HCT116 (cell line): ENCODE results near the gene RAB3GAP1. TPM values are rescaled to one million over a fixed set of nuclear protein-coding genes. Genes with fewer than 3 reads are reported as not detected.

Source experiments
- ATAC-seq: fragments of 200-7000 bp; cut with Tn5 transposase; 2 replicates; pipeline ENCODE4 v1.9.1; 2020; ENCODE audit warnings: mild to moderate bottlenecking, moderate library complexity
- BruUV-seq: library from RNA; stranded (reverse); fragments of 400-500 nt; replicated peaks from 2 replicates; lab custom pipeline; 2021; lab: Mats Ljungman, UMichigan
- CTCF ChIA-PET: fragments of 300-600 bp; sonication (Branson Sonifier 250); formaldehyde crosslinking; loops from one replicate; lab custom pipeline; 2021; ENCODE audit warnings: antibody characterized with exemption; lab: Charles Lee
- POLR2A ChIA-PET: fragments of 300-600, 350-600 bp; sonication (Branson Sonifier 250); formaldehyde crosslinking; loops from one replicate; lab custom pipeline; 2021; ENCODE audit warnings: antibody characterized with exemption; lab: Charles Lee
- RAD21 ChIA-PET, 2 experiments: fragments of 300-600 bp; sonication (Branson Sonifier 250); formaldehyde crosslinking; loops; one replicate each; lab custom pipeline; 2023; ENCODE audit warnings: low total read pairs in 2 of 2; ENCODE audit not compliant: uncharacterized antibody in 2 of 2, unreplicated experiment in 2 of 2, low non-redundant PET in 1 of 2; lab: Charles Lee
- DNase-seq: peaks from one replicate; pipeline ENCODE4 v3.0.0-alpha.2; 2010; ENCODE audit warnings: low read depth, low spot score
- H2AFZ ChIP-seq: fragments of 200-600 bp; shearing (Covaris generic), sonication (generic); 2 replicates; pipeline ENCODE4 v1.6.1; 2017; ENCODE audit warnings: low read depth, mixed run types, mixed read lengths, antibody characterized with exemption, low read length; ENCODE audit not compliant: poor library complexity, severe bottlenecking
- H3K27ac ChIP-seq: 2 replicates; pipeline ENCODE4 v1.5.1; 2012; ENCODE audit warnings: low read depth, low read length
- H3K27me3 ChIP-seq: fragments of 200-600 bp; sonication (generic); 2 replicates; pipeline ENCODE4 v1.6.1; 2016; ENCODE audit warnings: mixed run types, low read length, mixed read lengths; ENCODE audit not compliant: insufficient read depth
- H3K36me3 ChIP-seq, 2 experiments: fragments of 200-500 bp in 1 of 2; fragments of 200-600 bp in 1 of 2; sonication (Bioruptor generic) in 1 of 2; sonication (generic) in 1 of 2; 2 replicates each; pipeline versions ENCODE4 v1.5.1 to v1.6.1; 2014 to 2016; ENCODE audit warnings: low read length in 2 of 2, inconsistent platforms in 1 of 2, mixed read lengths in 1 of 2, mixed run types in 1 of 2; ENCODE audit not compliant: insufficient read depth in 2 of 2, control insufficient read depth in 1 of 2
- H3K4me1 ChIP-seq, 2 experiments: fragments of 200-600 bp in 1 of 2; sonication (generic) in 1 of 2; 2 replicates each; pipeline versions ENCODE4 v1.5.1 to v1.6.1; 2012 to 2017; ENCODE audit warnings: low read length in 2 of 2, inconsistent platforms in 1 of 2, mild to moderate bottlenecking in 1 of 2, mixed read lengths in 1 of 2, mixed run types in 1 of 2, moderate library complexity in 1 of 2; ENCODE audit not compliant: insufficient read depth in 2 of 2, control insufficient read depth in 1 of 2
- H3K4me2 ChIP-seq: fragments of 200-600 bp; sonication (generic); 2 replicates; pipeline ENCODE4 v1.6.1; 2017; ENCODE audit warnings: mixed run types, low read length, mixed read lengths
- H3K4me3 ChIP-seq, 2 experiments: fragments of 200-600 bp in 1 of 2; sonication (generic) in 1 of 2; replicated peaks in 1 of 2; 2 replicates each; pipeline ENCODE4 v1.5.1; 2011 to 2016; ENCODE audit warnings: low read length in 2 of 2, control low read depth in 1 of 2, low read depth in 1 of 2, mild to moderate bottlenecking in 1 of 2, mixed read lengths in 1 of 2, mixed run types in 1 of 2
- H3K79me2 ChIP-seq: fragments of 200-600 bp; sonication (generic); 2 replicates; pipeline ENCODE4 v1.6.1; 2017; ENCODE audit warnings: mild to moderate bottlenecking, mixed run types, low read length, moderate library complexity, mixed read lengths; ENCODE audit not compliant: insufficient read depth
- H3K9ac ChIP-seq: fragments of 200-600 bp; sonication (generic); 2 replicates; pipeline ENCODE4 v1.6.1; 2016; ENCODE audit warnings: low read length, mixed read lengths
- H3K9me2 ChIP-seq: fragments of 200-600 bp; sonication (generic), shearing (Covaris generic); 2 replicates; pipeline ENCODE4 v1.6.1; 2017; ENCODE audit warnings: mixed run types, mild to moderate bottlenecking, moderate library complexity; ENCODE audit not compliant: insufficient read depth
- H3K9me3 ChIP-seq, 2 experiments: fragments of 200-500 bp in 1 of 2; fragments of 200-600 bp in 1 of 2; sonication (Bioruptor generic) in 1 of 2; sonication (generic) in 1 of 2; 2 replicates each; pipeline ENCODE4 v1.6.1; 2014 to 2017; ENCODE audit warnings: low read length in 2 of 2, mixed read lengths in 2 of 2, inconsistent platforms in 1 of 2, low read depth in 1 of 2, mild to moderate bottlenecking in 1 of 2, mixed run types in 1 of 2, moderate library complexity in 1 of 2; ENCODE audit not compliant: control insufficient read depth in 1 of 2, insufficient read depth in 1 of 2
- H4K20me1 ChIP-seq: fragments of 200-600 bp; sonication (generic), shearing (Covaris generic); 2 replicates; pipeline ENCODE4 v1.6.1; 2017; ENCODE audit warnings: mixed run types, mild to moderate bottlenecking, moderate library complexity; ENCODE audit not compliant: insufficient read depth
- CBX3 ChIP-seq: IDR thresholded peaks from 2 replicates; pipeline ENCODE4 v1.6.1; 2012; ENCODE audit warnings: low read depth
- ELF1 ChIP-seq: IDR thresholded peaks from 2 replicates; pipeline ENCODE4 v1.6.1; 2012; ENCODE audit warnings: low read depth, borderline replicate concordance
- JUND ChIP-seq: IDR thresholded peaks from 2 replicates; pipeline ENCODE4 v1.6.1; 2012
- POLR2AphosphoS5 ChIP-seq: IDR thresholded peaks from 2 replicates; pipeline ENCODE4 v1.6.1; 2011; ENCODE audit warnings: mild to moderate bottlenecking, low read depth, low read length, moderate library complexity
- TCF7L2 ChIP-seq: IDR thresholded peaks from 2 replicates; pipeline ENCODE4 v1.7.0; 2011; ENCODE audit warnings: borderline replicate concordance, inconsistent platforms; ENCODE audit not compliant: insufficient read depth, insufficient read length; ENCODE audit errors: extremely low read depth
- YY1 ChIP-seq: IDR thresholded peaks from 2 replicates; pipeline ENCODE4 v1.6.1; 2011; ENCODE audit warnings: low read length, low read depth, moderate library complexity, mild to moderate bottlenecking; ENCODE audit not compliant: insufficient replicate concordance; ENCODE audit errors: extremely low read depth
- intact Hi-C: fragments of 100-400 bp; cut with micrococcal nuclease; formaldehyde crosslinking; loops from 2 replicates; pipeline ENCODE4 v1.10.0; 2022
- total RNA-seq: library from RNA; stranded (reverse); gene quantifications from one replicate; pipeline ENCODE4 v1.2.1, GENCODE V29; 2021; ENCODE audit not compliant: unreplicated experiment
- TF ChIP-seq, protein P1 (sequence below): IDR thresholded peaks from 2 replicates; pipeline ENCODE4 v1.6.1; 2011; ENCODE audit warnings: mild to moderate bottlenecking, low read length, moderate library complexity; ENCODE audit not compliant: insufficient replicate concordance; ENCODE audit errors: extremely low read depth
- TF ChIP-seq, protein P2 (sequence below): IDR thresholded peaks from 2 replicates; pipeline ENCODE4 v1.6.1; 2012

Gene RAB3GAP1
- total RNA-seq, 1 experiment from 2014 or later, result 38.5 TPM

DNA sequence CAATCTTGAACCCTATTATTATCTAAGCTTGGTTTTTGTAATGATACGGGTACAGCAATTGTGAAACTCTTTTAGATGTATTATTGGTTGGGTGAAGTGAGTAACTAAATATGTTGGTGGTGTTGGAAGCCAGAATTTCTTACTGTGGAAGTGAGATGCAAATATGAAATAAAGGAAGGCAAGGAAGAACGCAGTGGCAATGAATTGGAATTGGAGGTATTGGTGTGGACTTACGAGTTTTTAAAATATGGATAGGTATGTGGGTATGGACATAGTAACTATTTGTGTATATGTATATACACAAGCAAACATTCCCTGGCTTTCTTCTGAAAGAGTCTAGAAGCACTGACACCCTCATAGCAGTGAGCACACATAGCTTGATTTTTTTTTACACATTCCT, 105.8 kb downstream of the RAB3GAP1 start:
- Histone ChIP-seq H3K4me2 (no peak overlapping the region), H2AFZ (no peak overlapping the region), H3K4me1 (no peaks in the 10 kb centered on the region), H3K9ac (no peak overlapping the region), H3K9me3 (no peaks in the 10 kb centered on the region), H3K36me3 (peaks cover 9 to 11% of the 10 kb centered on the region in 2 experiments; a peak in 2 of 4 replicates), H3K9me2 (no peaks in the 10 kb centered on the region), H3K27ac (no peak overlapping the region), H3K79me2 (no peaks in the 10 kb centered on the region; the same call in 1 of the 2 replicates), H4K20me1 (no peaks in the 10 kb centered on the region), H3K4me3 (no peak overlapping the region), H3K27me3 (no peaks in the 10 kb centered on the region)
- BruUV-seq, result no TSS peak
- no peak for ATAC-seq
- CTCF ChIA-PET, result interaction anchor here (0.7 kb wide), 1 partner anchor 154 kb away, joined by 5 read pairs; no protein-coding TSS in a partner anchor
- DNase-seq, result no peak
- intact Hi-C loops, result no loop called here
- TF ChIP-seq CBX3, result no peak
- TF ChIP-seq, protein P1, sequence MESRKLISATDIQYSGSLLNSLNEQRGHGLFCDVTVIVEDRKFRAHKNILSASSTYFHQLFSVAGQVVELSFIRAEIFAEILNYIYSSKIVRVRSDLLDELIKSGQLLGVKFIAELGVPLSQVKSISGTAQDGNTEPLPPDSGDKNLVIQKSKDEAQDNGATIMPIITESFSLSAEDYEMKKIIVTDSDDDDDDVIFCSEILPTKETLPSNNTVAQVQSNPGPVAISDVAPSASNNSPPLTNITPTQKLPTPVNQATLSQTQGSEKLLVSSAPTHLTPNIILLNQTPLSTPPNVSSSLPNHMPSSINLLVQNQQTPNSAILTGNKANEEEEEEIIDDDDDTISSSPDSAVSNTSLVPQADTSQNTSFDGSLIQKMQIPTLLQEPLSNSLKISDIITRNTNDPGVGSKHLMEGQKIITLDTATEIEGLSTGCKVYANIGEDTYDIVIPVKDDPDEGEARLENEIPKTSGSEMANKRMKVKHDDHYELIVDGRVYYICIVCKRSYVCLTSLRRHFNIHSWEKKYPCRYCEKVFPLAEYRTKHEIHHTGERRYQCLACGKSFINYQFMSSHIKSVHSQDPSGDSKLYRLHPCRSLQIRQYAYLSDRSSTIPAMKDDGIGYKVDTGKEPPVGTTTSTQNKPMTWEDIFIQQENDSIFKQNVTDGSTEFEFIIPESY, result no peak
- TF ChIP-seq YY1, result no peak
- no peak for TF ChIP-seq ELF1
- no peak for TF ChIP-seq POLR2AphosphoS5
- RAD21 ChIA-PET, result no interaction called here
- POLR2A ChIA-PET, result no interaction called here

DNA sequence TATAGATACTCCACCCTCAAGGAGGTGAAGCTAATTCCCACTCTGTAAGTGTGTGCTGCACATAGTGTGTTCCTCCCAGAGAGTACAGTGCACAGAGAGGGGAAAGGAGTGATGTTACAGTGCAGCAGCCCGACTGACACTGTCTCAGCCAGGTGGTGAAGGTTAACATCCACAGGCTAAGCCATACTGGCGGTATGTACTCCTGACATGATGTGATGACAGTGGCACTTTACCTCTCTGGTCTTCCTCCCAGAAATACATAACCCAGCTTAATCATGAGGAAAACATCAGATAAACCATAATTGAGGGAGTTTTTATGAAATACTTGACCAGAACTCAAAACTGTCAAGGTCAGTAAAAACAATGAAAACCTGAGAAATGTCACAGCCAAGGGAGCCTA, 107.1 kb downstream of the RAB3GAP1 start:
- Histone ChIP-seq H3K4me3 (no peak overlapping the region), H3K9me3 (no peaks in the 10 kb centered on the region), H3K9me2 (no peaks in the 10 kb centered on the region), H3K79me2 (no peaks in the 10 kb centered on the region; the same call in 1 of the 2 replicates), H3K36me3 (peaks cover 0 to 5% of the 10 kb centered on the region in 2 experiments; a peak in 1 of 4 replicates), H3K27ac (no peak overlapping the region), H4K20me1 (no peaks in the 10 kb centered on the region), H3K27me3 (no peaks in the 10 kb centered on the region), H3K4me2 (no peak overlapping the region), H3K9ac (no peak overlapping the region), H3K4me1 (no peaks in the 10 kb centered on the region), H2AFZ (no peak overlapping the region)
- RAD21 ChIA-PET, result no interaction called here
- DNase-seq (no peak), ATAC-seq (no peak)
- BruUV-seq, result no TSS peak
- POLR2A ChIA-PET, result no interaction called here
- CTCF ChIA-PET, result no interaction called here
- intact Hi-C loops, result no loop called here
- TF ChIP-seq TCF7L2 (no peak), JUND (no peak)
- TF ChIP-seq, protein P2, sequence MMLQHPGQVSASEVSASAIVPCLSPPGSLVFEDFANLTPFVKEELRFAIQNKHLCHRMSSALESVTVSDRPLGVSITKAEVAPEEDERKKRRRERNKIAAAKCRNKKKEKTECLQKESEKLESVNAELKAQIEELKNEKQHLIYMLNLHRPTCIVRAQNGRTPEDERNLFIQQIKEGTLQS, result no peak
- TF ChIP-seq, protein P1, result no peak
- TF ChIP-seq, all 23 proteins: peak for 0
